GM18526 (cell line): ENCODE measurements around the gene APBA2.

ENCODE experiments used
- POLR2A ChIP-seq: IDR thresholded peaks from 3 replicates; pipeline ENCODE4 v1.6.1; 2011; ENCODE audit not compliant: insufficient read length; ENCODE audit errors: extremely low read depth

The APBA2 gene

GRCh38 chr15:28957606-28958498 lies 72.1 kb downstream of the APBA2 start:
- no peak for TF ChIP-seq POLR2A

- TF ChIP-seq POLR2A: no peak
These were observed 73.6 kb downstream of the APBA2 start for GRCh38 chr15:28959326-28959725.

DNA sequence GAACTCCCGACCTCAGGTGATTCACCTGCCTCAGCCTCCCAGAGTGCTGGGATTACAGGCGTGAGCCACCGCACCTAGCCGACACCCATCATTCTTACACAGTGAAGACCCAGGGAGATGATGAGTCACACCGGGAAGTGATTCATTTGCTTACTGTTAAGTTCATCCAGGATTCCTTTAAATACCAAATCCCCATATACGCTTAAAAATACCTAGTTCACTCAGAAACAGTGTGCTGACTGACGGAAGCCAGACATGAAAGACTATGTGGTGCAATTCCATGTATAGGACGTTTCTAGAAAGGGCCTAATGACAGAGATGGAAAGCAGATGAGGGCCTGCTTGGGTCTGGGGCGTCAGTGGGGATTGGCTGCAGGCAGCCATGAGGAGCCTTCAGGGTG lies 75.2 kb downstream of the APBA2 start:
- TF ChIP-seq POLR2A: no peak

GRCh38 chr15:28961391-28961790 lies 75.6 kb downstream of the APBA2 start:
- TF ChIP-seq POLR2A: no peak

DNA sequence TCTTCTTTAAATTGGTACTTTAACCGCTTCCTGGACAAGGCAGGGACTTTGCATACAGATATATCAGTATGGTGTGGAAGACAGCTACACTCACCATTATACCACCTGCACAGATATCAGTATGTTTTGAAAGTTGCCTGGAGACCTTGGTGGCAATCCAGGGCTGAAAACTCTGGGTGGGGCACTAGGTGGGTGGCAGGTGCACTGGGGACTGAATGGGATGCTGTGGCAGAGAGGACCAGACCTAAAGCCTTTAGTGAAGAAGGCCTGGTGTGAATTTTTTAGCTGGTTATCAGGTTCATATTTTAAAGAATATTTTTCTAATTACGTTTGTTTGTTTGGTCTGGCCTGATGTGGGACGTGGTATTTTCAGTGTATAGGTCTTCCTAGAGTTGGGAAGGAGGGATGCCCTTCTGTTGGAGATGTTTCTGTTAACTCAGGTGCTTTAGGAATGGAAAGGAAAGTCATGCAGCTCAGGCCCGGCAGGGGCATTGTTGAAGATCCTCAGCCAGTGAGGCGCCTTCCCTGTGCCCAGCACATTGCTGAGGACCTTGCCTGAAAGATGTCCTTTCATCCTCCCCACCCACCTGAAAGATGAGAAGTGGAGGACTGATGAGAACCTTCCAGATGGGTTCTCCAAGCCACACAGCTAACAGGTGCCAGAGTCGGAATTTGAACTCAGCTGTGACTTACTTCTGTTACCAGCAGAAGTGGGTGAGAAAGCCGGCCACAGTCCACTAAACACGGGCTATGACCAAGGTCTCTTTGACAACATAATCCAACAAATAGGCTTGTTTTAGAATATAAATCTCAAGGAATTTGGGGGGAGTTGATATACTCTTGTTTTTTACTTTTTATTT lies 77.3 kb downstream of the APBA2 start:
- TF ChIP-seq POLR2A: no peak

- no peak for TF ChIP-seq POLR2A
These were observed 77.9 kb downstream of the APBA2 start for GRCh38 chr15:28963711-28964081.

DNA sequence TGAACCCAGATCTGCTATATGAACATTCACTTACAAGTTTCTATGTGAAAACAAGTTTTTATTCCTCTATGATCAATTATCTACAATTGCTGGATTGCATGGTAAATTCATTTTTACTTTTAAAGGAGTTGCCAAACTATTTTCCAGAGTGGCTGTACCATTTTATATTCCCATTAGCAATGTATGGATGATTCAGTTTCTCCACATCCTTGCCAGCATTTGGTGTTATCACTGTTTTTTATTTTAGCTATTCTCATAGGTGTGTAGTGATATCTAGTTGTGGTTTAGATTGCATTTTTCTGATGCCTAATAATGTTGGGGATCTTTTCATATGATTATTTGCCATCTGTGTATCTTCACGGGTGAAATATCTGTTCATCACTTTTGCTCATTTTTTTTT lies 78.3 kb downstream of the APBA2 start:
- no peak for TF ChIP-seq POLR2A

- TF ChIP-seq POLR2A: no peak
These were observed 81.3 kb downstream of the APBA2 start for GRCh38 chr15:28967066-28967465.

DNA sequence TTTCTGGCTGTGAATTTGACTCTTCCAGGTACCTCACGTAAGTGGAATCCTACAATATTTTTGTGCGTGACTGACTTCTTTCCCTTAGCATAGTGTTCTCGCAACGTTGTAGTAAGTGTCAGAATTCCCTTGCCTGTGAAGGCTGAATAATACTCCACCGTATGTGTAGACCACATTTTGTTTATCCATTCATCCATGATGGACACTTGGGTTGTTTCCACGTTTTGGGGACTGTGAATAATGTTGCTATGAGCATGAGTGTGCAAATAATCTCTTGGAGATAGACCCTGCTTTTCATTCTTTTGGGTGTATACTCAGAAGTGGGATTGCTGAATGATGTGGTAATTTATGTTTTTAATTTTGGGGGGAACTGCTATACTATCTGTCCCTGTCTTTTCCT lies 82.2 kb downstream of the APBA2 start:
- no peak for TF ChIP-seq POLR2A

- no peak for TF ChIP-seq POLR2A
These were observed 83.8 kb downstream of the APBA2 start for GRCh38 chr15:28969511-28970085.

DNA sequence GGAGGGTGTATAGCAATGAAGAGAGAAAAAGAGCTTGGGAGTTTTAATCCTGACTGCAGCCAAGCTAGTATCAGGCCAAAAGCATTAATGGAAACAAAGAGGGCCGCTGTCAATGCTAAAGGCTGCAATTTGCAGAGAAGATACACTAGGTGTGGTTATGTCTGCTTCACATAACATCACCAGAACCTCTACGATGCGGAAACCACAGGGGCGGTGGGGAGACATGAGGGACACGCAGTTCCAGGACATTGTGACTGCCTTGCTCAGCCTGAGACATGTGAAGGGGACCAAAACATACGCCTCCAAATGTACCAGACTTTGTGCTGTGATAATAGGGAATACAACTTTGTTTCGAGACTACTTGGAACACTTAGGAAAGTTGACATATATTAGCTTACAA lies 88.4 kb downstream of the APBA2 start:
- no peak for TF ChIP-seq POLR2A

DNA sequence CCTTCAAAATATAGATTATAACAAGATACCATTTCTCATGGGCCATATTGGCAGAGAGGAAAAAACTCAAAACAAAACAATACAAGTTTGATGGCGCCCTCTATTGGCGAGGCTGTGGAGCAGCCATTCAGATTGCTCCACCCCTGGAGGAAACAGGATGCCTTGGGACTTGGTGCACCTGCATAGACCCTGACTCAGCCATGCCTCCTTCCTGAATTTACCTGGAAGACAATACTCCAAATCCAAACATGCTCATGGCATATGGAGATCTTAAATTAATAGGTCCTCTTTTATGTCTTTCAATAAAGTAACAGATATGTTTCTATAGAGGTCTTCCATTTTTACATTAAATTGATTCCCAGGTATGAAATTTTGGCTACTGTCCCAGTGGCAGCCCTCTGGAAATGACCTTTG lies 90.0 kb downstream of the APBA2 start:
- TF ChIP-seq POLR2A: no peak

GRCh38 chr15:28977377-28978010 lies 91.7 kb downstream of the APBA2 start:
- no peak for TF ChIP-seq POLR2A

GRCh38 chr15:28978011-28978378 lies 92.2 kb downstream of the APBA2 start:
- TF ChIP-seq POLR2A: no peak

GRCh38 chr15:28978661-28979060 lies 92.9 kb downstream of the APBA2 start:
- no peak for TF ChIP-seq POLR2A
